IMR-90 (cell line): ENCODE results near the gene TLR9. TPM values are rescaled to one million over a fixed set of nuclear protein-coding genes. Genes with fewer than 3 reads are reported as not detected.

Experiments
- ATAC-seq: fragments of 200-7000 bp; cut with Tn5 transposase; 2 replicates; pipeline ENCODE4 v1.9.1; 2020; ENCODE audit warnings: low read depth, mild to moderate bottlenecking, moderate library complexity
- BruUV-seq: library from RNA; stranded (reverse); fragments of 400-500 nt; replicated peaks from 2 replicates; lab custom pipeline; 2021; lab: Mats Ljungman, UMichigan
- CTCF ChIA-PET: fragments of 300-600 bp; formaldehyde crosslinking; extraction: SDS; loops from one replicate; lab custom pipeline; 2021; ENCODE audit warnings: antibody characterized with exemption; lab: Yijun Ruan, JAX
- POLR2A ChIA-PET: fragments of 300-600 bp; sonication (Branson Sonifier 250); formaldehyde crosslinking; loops from one replicate; lab custom pipeline; 2022; ENCODE audit warnings: antibody characterized with exemption; ENCODE audit not compliant: unreplicated experiment; lab: Charles Lee
- DNase-seq: peaks from one replicate; pipeline ENCODE4 v3.0.0; 2013
- H2AFZ ChIP-seq: replicated peaks from 2 replicates; pipeline ENCODE3; 2013; ENCODE audit warnings: low read length, mild to moderate bottlenecking; ENCODE audit not compliant: poor library complexity
- H2AK5ac ChIP-seq: 2 replicates; pipeline ENCODE4 v1.6.1; 2013; ENCODE audit warnings: low read depth, low read length, inconsistent platforms
- H2AK9ac ChIP-seq: replicated peaks from 2 replicates; pipeline ENCODE3; 2013; ENCODE audit warnings: mild to moderate bottlenecking, low read depth, low read length, moderate library complexity; ENCODE audit not compliant: poor library complexity
- H2BK120ac ChIP-seq: 2 replicates; pipeline ENCODE4 v1.6.1; 2013; ENCODE audit warnings: low read depth, low read length, inconsistent platforms
- H2BK15ac ChIP-seq: 3 replicates; pipeline ENCODE4 v1.6.1; 2013; ENCODE audit warnings: low read depth, low read length, inconsistent platforms
- H2BK20ac ChIP-seq: 2 replicates; pipeline ENCODE4 v1.6.1; 2013; ENCODE audit warnings: low read depth, mild to moderate bottlenecking, inconsistent platforms, low read length, moderate library complexity
- H2BK5ac ChIP-seq: 2 replicates; pipeline ENCODE4 v1.6.1; 2013; ENCODE audit warnings: mild to moderate bottlenecking, low read depth, low read length, inconsistent platforms; ENCODE audit not compliant: poor library complexity, severe bottlenecking
- H3K14ac ChIP-seq: replicated peaks from 2 replicates; pipeline ENCODE4 v1.6.1; 2013; ENCODE audit warnings: low read depth, low read length, inconsistent platforms
- H3K18ac ChIP-seq: 2 replicates; pipeline ENCODE4 v1.6.1; 2013; ENCODE audit warnings: low read depth, low read length, control low read depth
- H3K23ac ChIP-seq: 2 replicates; pipeline ENCODE4 v1.6.1; 2013; ENCODE audit warnings: low read depth, low read length, inconsistent platforms
- H3K27ac ChIP-seq: 2 replicates; pipeline ENCODE4 v1.5.1; 2013; ENCODE audit warnings: mild to moderate bottlenecking, control low read depth, low read length; ENCODE audit not compliant: insufficient read depth
- H3K27me3 ChIP-seq: 2 replicates; pipeline ENCODE4 v1.6.1; 2013; ENCODE audit warnings: low read length; ENCODE audit not compliant: control insufficient read depth, insufficient read depth
- H3K36me3 ChIP-seq: 2 replicates; pipeline ENCODE4 v1.6.1; 2013; ENCODE audit warnings: low read length, mixed read lengths; ENCODE audit not compliant: control insufficient read depth, insufficient read depth
- H3K4ac ChIP-seq: 2 replicates; pipeline ENCODE4 v1.6.1; 2013; ENCODE audit warnings: low read depth, low read length, inconsistent platforms
- H3K4me1 ChIP-seq: 2 replicates; pipeline ENCODE4 v1.6.1; 2013; ENCODE audit warnings: low read length, mixed read lengths; ENCODE audit not compliant: control insufficient read depth, insufficient read depth
- H3K4me2 ChIP-seq: 2 replicates; pipeline ENCODE4 v1.6.1; 2013; ENCODE audit warnings: low read depth, mild to moderate bottlenecking, control low read depth, low read length, moderate library complexity
- H3K4me3 ChIP-seq: 2 replicates; pipeline ENCODE4 v1.5.1; 2013; ENCODE audit warnings: low read depth, mild to moderate bottlenecking, control low read depth, low read length, moderate library complexity; ENCODE audit not compliant: insufficient read depth
- H3K56ac ChIP-seq: 2 replicates; pipeline ENCODE4 v1.6.1; 2013; ENCODE audit warnings: low read length, inconsistent platforms; ENCODE audit not compliant: insufficient read depth; ENCODE audit errors: extremely low read depth
- H3K79me1 ChIP-seq, 2 experiments: 2 replicates each; pipeline ENCODE4 v1.6.1; 2013; ENCODE audit warnings: low read length in 2 of 2, inconsistent platforms in 1 of 2, low read depth in 1 of 2
- H3K9ac ChIP-seq: 2 replicates; pipeline ENCODE4 v1.6.1; 2013; ENCODE audit warnings: low read depth, low read length, control low read depth
- H3K9me1 ChIP-seq: 2 replicates; pipeline ENCODE4 v1.6.1; 2013; ENCODE audit warnings: low read length, inconsistent platforms; ENCODE audit not compliant: insufficient read depth
- H3K9me3 ChIP-seq: 2 replicates; pipeline ENCODE4 v1.6.1; 2013; ENCODE audit warnings: low read length; ENCODE audit not compliant: control insufficient read depth, insufficient read depth
- H4K20me1 ChIP-seq: 2 replicates; pipeline ENCODE4 v1.6.1; 2013; ENCODE audit warnings: low read length, inconsistent platforms; ENCODE audit not compliant: insufficient read depth
- H4K5ac ChIP-seq: 2 replicates; pipeline ENCODE4 v1.6.1; 2013; ENCODE audit warnings: mild to moderate bottlenecking, low read depth, low read length, control low read depth
- H4K8ac ChIP-seq, 2 experiments: 2 replicates each; pipeline ENCODE4 v1.6.1; 2013; ENCODE audit warnings: low read depth in 2 of 2, low read length in 2 of 2, control low read depth in 1 of 2, inconsistent platforms in 1 of 2
- H4K91ac ChIP-seq: 2 replicates; pipeline ENCODE4 v1.6.1; 2013; ENCODE audit warnings: low read depth, low read length, inconsistent platforms; ENCODE audit not compliant: insufficient read depth
- FOS ChIP-seq: fragments of 150-350 bp; IDR thresholded peaks from 2 replicates; pipeline ENCODE4 v1.6.1; 2016; ENCODE audit warnings: low read depth, low read length
- RAD21 ChIP-seq: IDR thresholded peaks from 2 replicates; pipeline ENCODE4 v1.6.1; 2012; ENCODE audit warnings: low read length, improper control_type of control experiment
- SMC3 ChIP-seq: fragments of 150-350 bp; IDR thresholded peaks from 2 replicates; pipeline ENCODE4 v1.6.1; 2016; ENCODE audit warnings: low read depth, mild to moderate bottlenecking, antibody characterized with exemption, low read length, moderate library complexity
- WGBS, 2 experiments: methylation state at CpG; one replicate each; pipeline versions ENCODE4 v1.1.5 to v1.1.7; 2013; ENCODE audit warnings: missing lambda C conversion rate in 2 of 2; ENCODE audit not compliant: insufficient read length in 1 of 2; ENCODE audit errors: extremely low coverage in 2 of 2; 5-methylcytosine and 5-hydroxymethylcytosine counted together
- dilution Hi-C: fragments of 300-500 bp; cut with HindIII; formaldehyde crosslinking; loops from one replicate; pipeline ENCODE4 v1.14.3; 2018; ENCODE audit warnings: low sequenced_read_pairs; ENCODE audit not compliant: unreplicated experiment
- in situ Hi-C: fragments of 300-500 bp; cut with MboI; formaldehyde crosslinking; loops from 3 replicates; pipeline ENCODE4 v1.14.3; 2019; ENCODE audit warnings: low sequenced_read_pairs, inconsistent platforms, mixed read lengths
- intact Hi-C: fragments of 100-400 bp; cut with micrococcal nuclease; formaldehyde crosslinking; loops from 2 replicates; pipeline ENCODE4 v1.10.0; 2022
- polyA plus RNA-seq, 3 experiments: library from polyadenylated mRNA; depleted of rRNA; stranded (reverse); fragments of >200 nt; gene quantifications; 2 replicates each; pipeline ENCODE4 v1.2.3, GENCODE V29; 2012; ENCODE audit warnings: low replicate concordance in 1 of 3
- total RNA-seq: library from RNA; depleted of rRNA; stranded (reverse); fragments of >200 nt; gene quantifications from 2 replicates; pipeline ENCODE4 v1.2.3, GENCODE V29; 2012
- TF ChIP-seq, protein P1 (sequence below): fragments of 150-350 bp; IDR thresholded peaks from 2 replicates; pipeline ENCODE4 v1.6.1; 2017; ENCODE audit warnings: mild to moderate bottlenecking, antibody characterized with exemption, low read length, low read depth

TLR9 gene
- total and polyA plus RNA-seq, 2 of the 4 experiments (the other 2 are of a cell fraction), result not detected

DNA sequence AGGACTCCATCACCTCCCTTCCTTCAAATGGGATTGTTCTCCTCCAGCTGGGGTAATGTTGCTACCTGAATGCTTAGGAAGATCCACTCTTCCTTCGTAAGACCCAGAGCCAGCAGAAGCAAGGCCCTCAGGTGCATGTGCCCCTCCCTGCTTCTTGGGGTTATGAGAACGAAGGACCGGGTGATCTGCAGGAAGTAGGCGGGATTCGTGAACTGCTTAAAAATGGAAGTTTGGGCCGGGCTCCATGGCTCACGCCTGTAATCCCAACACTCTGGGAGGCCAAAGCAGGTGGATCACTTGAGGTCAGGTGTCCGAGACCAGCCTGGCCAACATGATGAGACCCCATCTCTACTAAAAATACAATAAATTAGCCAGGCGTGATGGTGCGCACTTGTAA, 8.0 kb downstream of the TLR9 start:
- 0 out of 4 replicates have a peak overlapping the region, but pooled peaks of 1 of the 2 experiments have one; percentile 20 for H4K8ac ChIP-seq
- no peak overlapping the region for H2BK5ac ChIP-seq
- H3K36me3 ChIP-seq, result peaks cover 29% of the 10 kb centered on the region
- DNase-seq, result no peak
- no peak overlapping the region for H3K4me3 ChIP-seq
- H2BK15ac ChIP-seq, result no peak overlapping the region
- no peaks in the 10 kb centered on the region for H3K9me3 ChIP-seq
- intact Hi-C loops (no loop called here), dilution Hi-C loops (no loop called here), in situ Hi-C loops (no loop called here)
- peaks cover 0 to 6% of the 10 kb centered on the region in 2 experiments; a peak in 1 of 4 replicates for H3K79me1 ChIP-seq
- no peak overlapping the region; the same call in 1 of the 2 replicates for H2BK120ac ChIP-seq
- TF ChIP-seq, protein P1, sequence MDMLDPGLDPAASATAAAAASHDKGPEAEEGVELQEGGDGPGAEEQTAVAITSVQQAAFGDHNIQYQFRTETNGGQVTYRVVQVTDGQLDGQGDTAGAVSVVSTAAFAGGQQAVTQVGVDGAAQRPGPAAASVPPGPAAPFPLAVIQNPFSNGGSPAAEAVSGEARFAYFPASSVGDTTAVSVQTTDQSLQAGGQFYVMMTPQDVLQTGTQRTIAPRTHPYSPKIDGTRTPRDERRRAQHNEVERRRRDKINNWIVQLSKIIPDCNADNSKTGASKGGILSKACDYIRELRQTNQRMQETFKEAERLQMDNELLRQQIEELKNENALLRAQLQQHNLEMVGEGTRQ, result no peak
- TF ChIP-seq RAD21 (no peak), FOS (no peak), SMC3 (no peak)
- BruUV-seq, result no TSS peak
- H3K27ac ChIP-seq, result no peak overlapping the region
- H3K56ac ChIP-seq, result no peak overlapping the region
- H3K4me1 ChIP-seq, result peaks cover 8% of the 10 kb centered on the region
- no peak overlapping the region; the same call in 1 of the 2 replicates for H2BK20ac ChIP-seq
- H3K4ac ChIP-seq, result no peak overlapping the region
- peak overlapping the region; percentile 73 for H2AFZ ChIP-seq
- POLR2A ChIA-PET, result no interaction called here
- ATAC-seq, result no peak
- no peak overlapping the region for H3K18ac ChIP-seq
- no peak overlapping the region for H3K4me2 ChIP-seq
- H4K91ac ChIP-seq, result 0 out of 2 replicates have a peak overlapping the region, but pooled peaks have one; percentile 3
- H4K20me1 ChIP-seq, result peaks cover 15% of the 10 kb centered on the region
- peak overlapping the region; percentile 43; the same call in 1 of the 2 replicates for H2AK5ac ChIP-seq
- H2AK9ac ChIP-seq, result peak overlapping the region; percentile 23
- 79% methylated on average over 5 of the region's 10 CpGs; no CpG with 5 or more reads in 1 of the 2 experiments for WGBS, 2 experiments
- H4K5ac ChIP-seq, result no peak overlapping the region
- peaks cover 16% of the 10 kb centered on the region for H3K9me1 ChIP-seq
- H3K23ac ChIP-seq, result no peak overlapping the region
- CTCF ChIA-PET, result no interaction called here
- H3K9ac ChIP-seq, result no peak overlapping the region
- H3K27me3 ChIP-seq, result no peaks in the 10 kb centered on the region
- H3K14ac ChIP-seq, result no peak overlapping the region; the same call in 1 of the 2 replicates
